Activated T-cell treated with anti-CD3 and anti-CD28 coated beads for 1 hour (primary cell): Measurements from ENCODE around the gene AEBP1.
A peak's percentile ranks its signal among the peaks of the same experiment; 100 is the strongest.
"Not testable (repeated sequence)": the region's sequence is repeated elsewhere in the genome, so short reads cannot be mapped to it uniquely, and the experiment has no call there.

Source experiments
- DNase-seq: peaks from one replicate; pipeline ENCODE4 v3.0.0-alpha.2; 2020; ENCODE audit warnings: low read depth

The AEBP1 gene

DNA sequence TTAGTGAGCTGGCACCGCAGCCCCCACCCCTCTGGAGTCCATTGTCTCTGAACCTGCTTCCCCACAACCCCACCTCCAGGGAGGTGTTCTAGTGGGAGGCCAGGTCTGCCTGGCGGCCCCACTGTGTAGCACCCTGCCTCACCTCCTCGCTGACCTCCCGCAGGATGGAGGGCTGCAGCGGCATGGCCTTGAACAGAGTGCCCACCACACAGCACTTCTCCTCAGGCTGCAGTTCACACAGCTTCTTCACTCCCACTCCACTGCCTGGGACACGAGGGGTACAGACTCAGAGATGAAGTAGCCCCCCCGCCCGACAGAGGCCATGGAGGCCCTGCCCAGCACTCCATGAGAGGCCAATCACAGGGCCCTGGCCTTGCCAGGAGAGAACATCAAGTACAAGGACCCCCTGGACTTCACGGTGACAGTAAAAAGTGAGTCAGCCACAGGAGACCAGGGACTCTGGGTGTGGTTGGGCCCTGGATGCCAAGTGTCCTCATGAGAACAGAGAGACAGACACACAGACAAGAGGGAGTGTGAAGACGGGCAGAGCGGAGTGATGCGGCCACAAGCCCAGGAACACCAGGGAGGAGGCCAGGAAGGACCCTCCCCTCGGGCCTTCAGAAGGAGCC, 13.8 kb downstream of the AEBP1 start:
- DNase-seq, result no peak

DNA sequence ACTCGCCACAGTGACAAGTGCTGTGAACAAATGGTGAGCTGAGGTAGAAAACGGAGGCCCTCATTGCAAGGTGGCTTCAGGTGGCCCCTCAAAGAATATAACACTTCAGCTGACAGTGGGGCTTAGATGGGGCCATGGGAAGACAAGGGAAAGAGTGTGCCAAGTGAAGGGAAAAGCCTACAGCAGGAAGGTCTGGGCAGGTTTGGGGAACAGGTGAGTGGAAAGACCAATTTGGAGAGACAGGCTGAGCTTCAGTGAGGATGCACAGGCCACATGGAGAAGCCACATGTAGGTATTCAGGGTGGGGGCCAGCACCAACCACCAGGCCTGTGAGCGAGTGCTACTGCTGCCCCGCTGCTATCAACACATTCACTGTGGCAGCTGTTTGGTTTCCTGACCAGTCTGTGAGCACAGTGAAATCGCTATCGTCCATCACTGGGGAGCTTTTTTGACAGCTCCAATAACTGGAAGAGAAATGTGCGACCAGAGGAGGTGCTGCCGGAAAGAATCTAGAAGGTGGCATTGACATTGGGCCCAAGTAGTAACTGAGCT, 15.8 kb downstream of the AEBP1 start:
- DNase-seq, result no peak

DNA sequence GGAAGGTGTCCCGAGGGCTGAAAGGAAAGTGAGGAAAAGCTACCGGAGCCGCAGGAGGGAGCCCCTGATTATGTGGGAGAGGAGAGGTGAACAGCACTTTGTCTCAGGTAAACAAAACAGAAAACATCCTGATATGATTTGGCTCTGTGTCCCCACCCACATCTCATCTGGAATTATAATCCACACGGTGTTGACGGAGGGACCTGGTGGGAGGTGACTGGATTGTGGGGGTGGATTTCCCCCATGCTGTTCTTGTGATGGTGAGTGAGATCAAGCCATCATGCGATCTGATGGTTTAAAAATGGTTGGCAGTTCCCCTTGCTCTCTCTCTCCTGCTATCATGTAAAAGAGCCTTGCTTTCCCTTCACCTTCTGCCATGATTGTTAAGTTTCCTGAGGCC, 16.2 kb downstream of the AEBP1 start:
- DNase-seq, result no peak

DNA sequence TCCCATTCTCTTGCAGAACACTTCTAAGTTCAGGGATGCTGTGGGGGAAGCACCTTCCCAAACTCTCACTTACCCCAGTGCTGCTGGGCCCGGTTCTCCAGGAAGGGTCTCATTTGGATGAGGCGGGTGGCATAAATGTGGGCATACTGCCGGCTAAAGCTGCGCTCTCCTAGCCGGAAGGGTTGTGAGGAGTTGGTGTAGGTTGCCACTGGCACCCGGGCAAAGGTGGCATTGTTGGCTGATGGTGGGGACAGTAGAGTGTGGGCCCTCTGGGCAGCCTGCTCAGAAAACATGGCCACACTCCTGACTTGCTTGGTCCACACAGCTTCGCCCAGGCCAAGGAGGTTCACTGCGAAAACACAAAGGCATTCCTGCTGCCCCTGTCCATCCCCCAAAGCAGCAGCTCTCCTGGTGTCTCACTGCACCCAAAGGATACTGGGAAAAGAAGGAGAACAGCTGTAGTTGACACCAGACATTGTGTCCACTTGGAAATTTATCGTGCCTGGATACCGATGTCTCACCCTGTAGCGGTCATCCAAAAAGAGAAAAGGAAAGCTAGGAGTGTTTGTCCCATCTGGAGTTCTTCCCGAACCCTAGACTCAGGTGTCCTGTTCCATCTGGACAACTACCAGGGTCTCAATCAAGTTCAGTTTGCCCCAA, 17.7 kb downstream of the AEBP1 start:
- no peak for DNase-seq

DNA sequence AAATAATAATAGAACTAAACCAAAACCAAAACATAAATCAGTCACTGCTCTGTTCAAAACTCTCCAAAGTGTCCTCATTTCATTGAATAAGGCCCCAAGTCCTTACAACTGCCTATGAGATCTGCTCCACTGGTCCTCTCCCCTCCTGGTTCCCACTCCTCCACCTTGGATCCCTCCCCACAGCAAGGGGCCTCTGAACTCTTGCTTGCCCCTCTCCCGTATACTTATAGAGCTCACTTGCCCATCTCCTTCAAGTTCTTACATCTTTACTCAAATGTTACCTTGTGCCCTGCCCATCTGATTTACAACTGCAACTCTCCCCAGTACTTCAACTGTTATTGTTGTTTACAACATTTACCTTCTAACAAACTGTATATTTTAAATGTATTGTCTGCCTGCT, 18.4 kb downstream of the AEBP1 start:
- DNase-seq, result no peak

DNA sequence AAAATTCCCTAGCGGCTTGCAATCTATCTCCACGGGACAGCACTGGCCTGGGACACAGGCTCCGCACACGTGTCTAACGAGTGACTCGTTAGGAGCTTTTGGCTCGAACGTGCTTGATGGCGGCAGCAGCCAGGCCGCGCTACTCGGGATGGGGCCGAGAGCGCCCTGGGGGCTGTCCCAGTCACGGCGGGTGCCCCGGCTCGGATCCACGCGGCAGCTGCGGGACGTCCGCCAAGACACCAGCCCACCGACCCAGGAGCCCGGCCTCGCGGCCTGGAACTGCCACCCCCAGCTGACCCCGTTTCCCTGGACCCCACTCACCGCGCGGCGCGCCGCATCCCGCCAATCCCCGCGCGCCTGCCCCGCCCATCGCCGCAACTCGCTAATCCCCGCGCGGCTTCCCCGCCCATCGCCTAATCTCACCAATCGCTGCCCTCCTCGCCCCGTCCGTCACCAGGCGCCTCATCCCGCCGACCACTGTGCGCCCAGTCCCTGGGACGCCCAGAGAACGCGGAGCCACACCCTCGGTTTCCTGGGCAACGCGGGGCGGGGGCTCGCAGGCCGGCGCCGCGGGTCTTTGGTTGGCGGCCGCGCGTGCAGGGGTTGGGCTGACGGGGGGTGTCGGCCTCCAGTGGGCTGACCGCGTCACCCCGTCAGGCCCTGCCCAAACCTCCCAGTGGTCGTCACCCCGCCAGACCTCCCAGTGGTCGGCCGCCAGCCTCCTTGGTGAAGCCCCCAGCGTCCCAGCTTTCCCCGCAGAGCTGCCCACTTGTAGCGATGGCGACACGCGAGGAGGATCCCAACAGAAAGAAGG, 19.3 kb downstream of the AEBP1 start, which contains the start of gene POLD2:
Gene POLD2 (minus strand): TSS at position 359 of the 814 bp plus-strand sequence. CDS start 1,495 bp downstream, outside the sequence.
- peak; percentile 93 for DNase-seq

DNA sequence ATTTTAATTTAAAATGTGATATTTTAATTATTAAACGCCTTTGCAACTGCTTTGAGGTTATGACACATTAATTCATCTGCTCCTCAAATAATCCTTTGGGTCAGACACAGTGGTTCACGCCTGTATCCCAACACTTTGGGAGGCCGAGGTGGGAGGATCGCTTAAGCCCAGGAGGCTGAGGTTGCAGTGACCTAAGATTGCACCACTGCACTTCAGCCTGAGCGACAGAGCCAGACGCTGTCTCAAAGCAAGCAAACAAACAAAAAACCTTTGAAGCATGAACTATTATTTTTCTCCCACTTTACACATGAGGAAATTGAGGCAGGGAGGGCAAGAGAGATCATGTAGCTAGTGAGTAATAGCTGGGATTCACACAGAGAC, 20.7 kb downstream of the AEBP1 start:
- DNase-seq, result no peak

DNA sequence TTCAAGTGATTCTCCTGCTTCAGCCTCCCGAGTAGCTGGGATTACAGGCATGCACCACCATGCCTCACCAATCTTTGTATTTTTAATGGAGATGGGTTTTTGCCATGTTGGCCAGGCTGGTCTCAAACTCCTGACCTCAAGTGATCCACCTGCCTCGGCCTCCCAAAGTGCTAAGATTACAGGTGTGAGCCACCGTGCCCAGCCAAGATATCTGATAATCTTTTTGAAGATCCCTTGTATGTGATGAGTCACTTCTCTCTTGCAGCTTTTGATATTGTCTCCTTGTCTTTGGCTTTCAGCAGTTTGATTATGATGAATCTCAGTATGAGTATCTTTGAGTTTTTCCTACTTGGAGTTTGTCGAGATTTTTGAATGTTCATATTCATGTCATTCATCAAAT, 22.4 kb downstream of the AEBP1 start:
- not testable (repeated sequence) for DNase-seq

DNA sequence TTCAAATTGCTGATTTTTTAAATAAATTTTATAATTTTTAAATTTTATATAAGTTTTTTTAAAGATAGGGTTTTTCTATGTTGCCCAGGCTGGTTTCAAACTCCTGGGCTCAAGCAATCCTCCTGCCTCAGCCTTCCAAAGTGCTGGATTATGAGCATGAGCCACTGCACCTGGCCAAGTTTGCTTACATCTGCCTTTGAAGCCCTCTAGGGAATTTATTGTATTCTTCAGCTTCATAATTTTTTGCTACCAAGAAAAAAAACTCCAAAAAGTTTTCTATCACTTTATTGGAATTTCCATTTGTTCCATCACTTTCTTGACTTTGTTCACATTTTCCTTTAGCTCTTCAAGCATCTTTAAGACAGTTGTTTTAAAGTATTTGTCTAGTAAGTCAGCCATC, 23.0 kb downstream of the AEBP1 start:
- DNase-seq, result no peak

DNA sequence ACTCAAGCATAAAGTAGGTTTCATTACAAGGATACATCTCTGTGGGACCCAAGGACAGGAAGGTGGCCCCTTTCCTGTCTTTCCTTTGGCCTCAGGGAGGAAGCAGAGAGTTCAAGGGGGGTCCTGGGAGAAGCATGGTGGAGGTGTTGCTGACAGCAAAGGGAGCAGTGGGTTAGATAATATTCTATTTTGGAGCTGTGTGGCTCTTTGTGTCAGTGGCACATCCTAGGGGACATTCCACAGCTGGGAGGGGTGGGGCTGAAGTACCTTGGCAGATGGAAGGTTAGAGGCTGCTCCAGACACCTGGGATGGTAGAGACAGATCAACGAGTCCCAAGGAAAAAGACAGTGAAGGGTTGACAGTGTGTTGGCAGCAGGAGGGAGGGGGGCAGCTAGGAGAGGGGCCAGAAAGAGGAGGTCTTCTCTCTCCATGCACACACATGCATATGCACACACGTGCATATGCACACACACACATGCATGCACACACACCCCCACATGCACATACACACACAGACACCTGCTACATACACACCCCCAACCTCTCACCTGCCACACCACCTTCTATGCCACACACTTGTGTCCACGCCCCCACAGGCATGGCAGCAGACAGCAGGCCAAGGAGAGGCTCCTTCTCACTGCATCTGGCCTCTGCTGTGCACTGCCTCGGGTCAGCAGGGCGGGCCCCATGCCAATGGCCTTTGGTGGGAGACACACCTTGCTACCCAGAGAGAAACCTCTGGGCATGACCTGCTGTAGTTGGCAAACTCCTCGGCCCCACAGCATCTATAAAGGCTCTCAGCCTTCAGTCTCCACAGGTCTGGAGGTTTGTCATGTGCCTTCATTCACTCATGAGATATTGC, 24.8 kb downstream of the AEBP1 start:
- DNase-seq, result no peak

DNA sequence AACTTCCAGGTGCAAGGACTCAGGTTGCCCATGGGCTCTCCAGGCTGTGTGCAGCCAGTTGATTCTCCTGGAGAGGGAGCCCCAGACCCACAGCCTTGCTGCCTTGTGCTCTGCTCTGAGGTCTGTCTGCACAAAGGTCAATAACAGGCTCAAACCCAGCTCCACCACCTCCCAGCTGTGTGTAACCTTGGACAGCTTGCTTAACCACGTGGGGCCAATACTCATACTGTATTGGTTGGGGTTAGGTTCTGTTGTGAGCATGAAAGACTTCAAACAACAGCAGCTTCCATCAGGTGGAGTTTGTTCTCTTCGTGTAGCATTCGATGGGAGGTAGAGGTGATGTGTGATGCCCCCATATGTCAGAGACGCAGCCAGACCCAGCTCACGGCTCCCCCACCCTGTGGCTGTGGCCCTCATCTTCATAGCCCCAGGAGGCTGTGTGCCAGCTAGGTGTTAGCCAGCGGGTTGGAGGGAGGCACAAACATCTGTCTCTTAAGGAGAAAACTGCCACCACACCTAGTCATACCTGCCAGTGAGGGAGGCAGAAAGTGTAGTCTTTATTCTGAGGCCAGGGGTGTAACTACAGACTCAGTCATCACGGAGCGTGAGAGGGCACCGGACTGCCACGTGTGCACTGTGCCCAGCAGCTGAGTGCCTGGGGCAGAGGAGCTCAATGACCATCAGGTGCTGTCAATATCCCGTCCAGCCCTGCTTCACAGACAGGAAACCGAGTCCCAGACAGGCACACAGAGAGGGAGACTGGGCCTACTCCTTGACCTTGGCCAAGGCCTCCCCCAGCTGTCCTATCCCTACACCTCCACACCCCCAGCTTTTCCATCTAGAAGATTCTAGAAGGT, 27.3 kb downstream of the AEBP1 start:
- DNase-seq, result no peak

DNA sequence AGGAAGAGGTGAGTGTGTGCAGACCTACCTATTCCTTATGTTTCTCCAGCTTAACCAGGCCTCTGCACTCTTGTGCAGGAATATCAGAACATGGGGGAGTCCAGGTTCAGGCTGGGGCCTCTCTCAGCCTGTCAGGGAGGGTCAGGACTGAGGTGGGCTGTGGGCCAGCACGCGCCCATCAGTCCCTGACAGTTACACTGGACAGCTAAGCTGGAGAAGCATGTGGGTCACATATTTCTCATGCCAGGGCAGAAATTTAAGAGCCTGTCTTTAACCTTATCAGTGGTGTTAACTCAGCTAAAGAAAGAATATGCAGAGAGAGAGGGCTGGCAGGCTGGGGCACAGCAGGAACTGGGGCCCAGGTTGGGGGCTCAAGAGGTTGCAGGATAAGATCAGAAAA, 27.9 kb downstream of the AEBP1 start:
- no peak for DNase-seq

DNA sequence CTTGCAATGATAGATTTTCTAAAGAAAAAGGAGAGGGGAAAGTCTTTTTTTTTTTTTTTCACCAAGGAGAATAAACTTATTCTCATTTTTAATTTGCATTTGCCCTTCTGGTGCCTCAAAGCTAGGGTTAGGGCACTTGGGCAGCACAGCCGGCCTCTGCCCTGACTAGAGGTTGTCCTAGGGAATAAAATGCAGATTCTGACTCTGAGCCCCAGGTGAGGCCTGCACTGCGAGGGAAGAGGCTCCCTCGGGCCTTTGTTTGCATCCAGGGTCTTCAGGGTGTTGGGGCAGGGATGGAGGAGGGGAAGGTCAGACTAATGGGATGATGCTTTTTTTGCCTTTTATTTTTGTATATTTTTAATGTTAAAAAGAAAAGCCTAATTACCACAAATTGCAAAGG, 29.1 kb downstream of the AEBP1 start:
- DNase-seq, result no peak

DNA sequence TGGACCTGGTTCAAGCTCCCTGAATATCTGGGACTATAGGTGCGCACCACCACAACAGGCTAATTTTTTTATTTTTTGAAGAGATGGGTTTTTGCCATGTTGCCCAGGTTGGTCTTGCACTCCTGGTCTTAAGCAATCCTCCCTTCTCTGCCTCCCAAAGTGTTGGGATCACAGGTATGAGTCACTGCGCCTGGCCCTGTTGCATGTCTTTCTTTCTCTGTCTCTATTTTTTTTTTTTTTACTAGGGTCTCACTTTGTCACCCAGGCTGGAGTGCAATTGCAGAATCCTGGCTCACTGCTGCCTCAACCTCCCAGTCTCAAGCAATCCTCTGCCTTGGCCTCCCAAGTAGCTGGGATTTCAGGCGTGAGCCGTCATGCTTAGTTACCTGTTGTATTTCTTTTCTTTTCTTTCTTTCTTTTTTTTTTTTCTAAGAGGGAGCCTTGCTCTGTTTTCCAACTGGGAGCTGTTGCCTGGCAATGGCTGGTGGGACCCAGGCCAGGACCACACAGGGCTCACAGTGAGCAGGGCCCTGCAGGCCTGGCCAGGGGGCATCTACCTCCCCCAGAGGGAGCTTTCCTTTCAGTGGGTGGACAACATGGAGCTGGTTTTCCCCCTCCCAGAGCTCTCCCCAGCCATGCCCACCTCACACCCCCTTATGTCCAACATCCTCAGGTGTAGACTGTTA, 30.9 kb downstream of the AEBP1 start:
- no peak for DNase-seq

DNA sequence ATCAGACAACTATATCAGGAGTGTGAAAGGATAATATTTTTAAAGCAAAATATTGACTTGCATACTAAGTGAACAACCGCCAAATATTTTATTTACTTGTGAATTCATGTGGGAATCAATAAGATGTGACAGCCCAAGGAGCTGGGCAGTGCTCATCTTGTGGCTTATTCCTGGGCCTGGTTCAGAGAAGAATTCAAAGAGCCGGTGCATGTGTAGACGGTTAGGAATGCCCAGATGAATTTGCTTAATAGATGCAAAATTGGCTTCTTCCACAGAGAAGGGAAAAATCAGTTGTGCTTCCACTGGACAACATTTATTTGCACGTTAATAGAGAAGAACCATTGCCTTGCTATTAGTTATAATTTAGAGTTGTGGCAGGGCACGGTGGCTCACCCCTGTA, 32.6 kb downstream of the AEBP1 start:
- DNase-seq, result no peak

DNA sequence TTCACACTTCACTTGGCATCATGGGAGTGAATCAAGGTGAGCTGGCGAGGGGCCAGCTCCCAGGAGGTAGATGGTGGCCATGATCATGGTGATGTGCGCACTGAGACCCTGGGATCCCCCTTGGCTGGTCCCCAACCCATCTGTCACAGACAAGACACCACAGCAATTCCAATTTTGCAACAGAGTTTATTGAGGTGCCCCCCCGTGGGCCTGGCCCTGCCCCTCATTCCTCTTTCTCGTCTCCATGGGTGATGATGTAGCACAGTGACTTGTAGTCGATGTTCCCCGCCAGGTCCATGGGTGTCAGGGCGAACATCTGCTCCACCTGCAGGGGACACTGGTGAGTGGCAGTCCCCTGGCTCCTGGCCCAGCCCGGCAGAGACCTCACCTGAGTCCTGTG, 34.6 kb downstream of the AEBP1 start:
- DNase-seq, result no peak

DNA sequence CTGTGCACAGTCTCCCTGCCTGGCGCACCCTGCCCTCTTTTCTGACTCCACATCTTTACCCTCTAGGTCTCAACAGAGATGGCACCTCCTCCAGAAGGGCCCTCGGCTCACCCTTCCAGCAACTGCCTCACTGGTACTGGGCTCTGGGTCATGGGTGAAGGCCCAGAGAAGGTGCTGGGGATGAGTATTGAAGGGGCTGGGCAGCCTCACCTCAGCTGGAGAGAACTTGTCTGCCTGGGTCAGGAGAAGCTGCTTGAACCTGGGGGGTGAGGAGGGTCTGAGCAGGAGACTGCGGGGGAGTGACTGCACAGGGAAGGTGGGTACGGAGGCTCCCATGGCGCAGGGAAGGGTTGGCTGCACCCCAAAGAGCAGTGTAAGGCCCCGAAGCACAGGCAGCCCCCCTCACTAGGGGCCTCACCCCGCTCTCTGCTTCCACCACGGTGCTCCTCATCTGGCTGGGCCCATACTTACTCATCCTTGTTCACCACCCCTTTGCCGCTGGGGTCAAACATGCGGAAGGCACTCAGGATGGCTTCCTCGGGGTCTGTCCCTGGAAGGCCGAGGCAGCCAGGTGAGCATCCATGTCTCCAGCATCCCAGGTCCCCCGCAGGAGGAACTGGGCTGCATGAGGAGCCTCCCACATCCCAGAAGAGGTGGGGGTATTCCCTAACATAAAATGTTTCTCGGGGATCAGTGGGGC, 35.3 kb downstream of the AEBP1 start:
- DNase-seq, result no peak

DNA sequence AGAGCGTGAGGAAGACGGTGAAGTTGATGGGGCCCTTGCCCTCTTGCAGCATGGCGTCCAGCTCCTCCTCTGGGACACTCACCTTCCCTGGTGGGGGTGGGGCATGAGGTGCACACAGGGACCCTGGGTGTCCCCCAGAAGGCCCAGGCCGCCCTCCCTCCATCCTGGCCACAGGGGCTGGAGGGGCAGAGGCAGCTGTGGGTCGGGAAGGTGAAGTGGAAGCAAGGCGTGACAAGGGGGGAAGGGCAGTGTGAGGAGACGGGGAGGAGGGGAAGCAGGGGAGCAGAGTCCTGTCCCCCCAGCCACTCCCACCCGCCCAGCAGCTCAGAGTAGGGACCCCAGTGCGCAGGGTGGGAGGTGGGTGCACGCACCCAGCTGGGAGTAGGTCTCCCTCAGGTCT, 36.2 kb downstream of the AEBP1 start:
- no peak for DNase-seq

DNA sequence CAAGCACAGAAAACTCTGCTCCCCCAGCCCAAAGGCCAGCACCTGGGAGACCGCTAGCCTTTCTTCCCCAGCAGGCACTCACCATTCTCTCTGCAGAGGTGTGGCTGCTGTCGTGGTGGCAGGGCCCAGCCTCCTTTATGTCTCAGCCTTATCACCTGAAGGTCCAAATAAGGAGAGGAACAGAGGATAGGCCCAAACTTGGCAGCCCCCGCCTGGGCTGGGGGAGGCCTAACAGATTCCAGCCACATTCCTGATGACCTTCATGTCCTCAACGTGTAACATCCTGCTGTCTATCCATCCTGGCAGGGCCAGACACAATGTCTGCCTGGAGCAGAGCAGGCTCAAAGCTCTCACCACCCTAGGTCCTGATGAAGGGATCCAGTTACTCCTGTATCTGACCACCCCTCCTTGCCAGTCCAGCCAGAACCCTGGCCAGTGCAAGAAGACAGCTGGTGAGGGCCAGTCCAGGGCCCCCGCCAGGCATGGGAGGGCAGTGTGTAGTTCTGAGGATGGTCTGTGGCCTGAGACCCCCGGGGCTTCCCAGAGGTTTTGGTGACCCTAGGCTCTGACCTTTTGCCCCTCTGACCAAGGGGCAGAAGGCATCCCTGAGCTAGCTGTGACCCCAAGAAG, 37.2 kb downstream of the AEBP1 start, which contains the start of gene MYL7:
Gene MYL7 (minus strand): TSS at position 112 of the 630 bp plus-strand sequence. CDS start 27 bp downstream, at position 85.
- no peak for DNase-seq
